GM12864 (cell line): ENCODE measurements around the gene ANKRD50.

Experiments used
- DNase-seq: peaks from one replicate; pipeline ENCODE4 v3.0.0-alpha.2; 2011; ENCODE audit warnings: low read depth
- H3K4me3 ChIP-seq: 2 replicates; pipeline ENCODE4 v1.5.1; 2011; ENCODE audit warnings: mild to moderate bottlenecking, low read depth, low read length, control low read depth
- CTCF ChIP-seq: IDR thresholded peaks from 2 replicates; pipeline ENCODE4 v1.5.1; 2011; ENCODE audit warnings: low read depth, mild to moderate bottlenecking, moderate library complexity, low read length, control low read depth, inconsistent platforms; ENCODE audit errors: missing control alignments

ANKRD50 gene

DNA sequence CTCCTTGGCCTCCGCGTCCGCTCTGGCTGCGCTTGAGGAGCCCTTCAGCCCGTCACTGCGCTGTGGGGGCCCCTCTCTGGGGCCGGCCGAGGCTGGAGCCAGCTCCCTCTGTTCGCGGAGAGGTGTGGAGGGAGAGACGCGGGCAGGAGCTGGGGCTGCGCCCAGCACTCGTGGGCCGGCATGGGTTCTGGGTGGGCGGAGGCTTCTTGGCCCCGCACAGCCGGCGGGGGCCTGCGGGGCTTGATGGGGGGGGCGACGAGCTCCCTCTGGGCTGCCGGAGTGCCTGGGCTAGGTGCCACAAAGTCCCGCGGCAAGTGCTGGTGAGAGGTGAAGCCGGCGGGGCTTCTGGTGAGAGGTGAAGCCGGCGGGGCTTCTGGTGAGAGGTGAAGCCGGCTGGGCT lies 61.9 kb downstream of the ANKRD50 start:
- H3K4me3 ChIP-seq = no peak overlapping the region
- no peak for DNase-seq
- no peak for TF ChIP-seq CTCF

- no peak for TF ChIP-seq CTCF
- no peak overlapping the region for H3K4me3 ChIP-seq
- no peak for DNase-seq
These were observed 64.9 kb downstream of the ANKRD50 start for GRCh38 chr4:124647599-124647998.

DNA sequence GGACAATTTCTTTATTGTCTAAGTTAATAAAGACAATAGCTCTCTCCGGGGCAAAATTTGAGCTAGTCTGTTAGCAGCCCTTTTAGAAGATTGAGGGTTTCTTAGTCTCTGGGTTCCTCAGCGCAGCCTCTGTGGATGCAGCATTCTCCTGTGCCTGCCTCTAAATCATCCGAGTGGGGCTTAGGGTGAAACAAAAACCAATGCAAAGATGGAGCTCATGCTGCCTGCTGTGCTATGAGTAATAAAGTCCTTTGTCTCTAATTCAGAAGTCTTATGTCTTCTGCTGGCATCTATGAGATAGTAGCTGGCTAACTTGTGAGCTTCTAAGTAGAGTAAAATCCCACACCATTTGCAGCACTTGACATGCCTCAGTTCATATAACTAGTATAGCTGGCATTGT lies 67.9 kb downstream of the ANKRD50 start:
- no peak for DNase-seq
- no peak overlapping the region for H3K4me3 ChIP-seq
- no peak for TF ChIP-seq CTCF

- DNase-seq = no peak
- H3K4me3 ChIP-seq = no peak overlapping the region
- no peak for TF ChIP-seq CTCF
These were observed 69.7 kb downstream of the ANKRD50 start for GRCh38 chr4:124642846-124643245.

GRCh38 chr4:124641715-124642381 lies 70.7 kb downstream of the ANKRD50 start:
- DNase-seq = no peak
- H3K4me3 ChIP-seq = no peak overlapping the region
- TF ChIP-seq CTCF = no peak

DNA sequence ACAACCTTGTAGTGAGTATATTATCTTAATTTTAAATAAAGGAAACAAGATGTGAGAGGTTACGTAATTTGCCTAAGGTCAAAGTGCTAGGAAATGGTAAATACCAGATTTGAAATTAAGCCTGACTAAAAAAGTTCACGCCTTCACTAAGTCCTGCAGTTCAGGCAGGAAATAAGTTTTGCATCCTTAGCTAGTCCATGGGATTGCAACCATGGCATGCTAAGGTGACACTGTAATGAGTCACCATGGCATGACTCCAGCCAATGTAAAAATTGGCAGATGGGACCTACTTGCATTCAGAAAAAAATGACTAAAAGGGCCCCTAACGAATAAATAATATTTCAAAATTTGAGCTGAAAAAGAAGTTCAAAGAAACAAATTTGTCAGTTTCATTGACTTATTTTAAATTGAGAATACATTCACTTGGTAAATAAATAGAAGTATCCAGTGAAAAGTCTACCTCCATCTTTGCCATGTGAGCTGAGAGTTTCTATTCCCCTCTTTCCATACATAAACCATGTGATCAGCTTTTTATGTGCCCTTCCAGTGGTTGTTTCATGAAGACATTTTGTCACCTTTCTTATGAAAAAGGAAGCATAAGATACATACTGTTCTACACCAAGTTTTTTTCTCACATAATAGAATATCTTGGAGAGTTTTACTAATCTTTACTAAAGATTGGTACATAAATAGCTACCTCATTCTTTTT lies 72.4 kb downstream of the ANKRD50 start:
- no peak for TF ChIP-seq CTCF
- no peak overlapping the region for H3K4me3 ChIP-seq
- DNase-seq = no peak

DNA sequence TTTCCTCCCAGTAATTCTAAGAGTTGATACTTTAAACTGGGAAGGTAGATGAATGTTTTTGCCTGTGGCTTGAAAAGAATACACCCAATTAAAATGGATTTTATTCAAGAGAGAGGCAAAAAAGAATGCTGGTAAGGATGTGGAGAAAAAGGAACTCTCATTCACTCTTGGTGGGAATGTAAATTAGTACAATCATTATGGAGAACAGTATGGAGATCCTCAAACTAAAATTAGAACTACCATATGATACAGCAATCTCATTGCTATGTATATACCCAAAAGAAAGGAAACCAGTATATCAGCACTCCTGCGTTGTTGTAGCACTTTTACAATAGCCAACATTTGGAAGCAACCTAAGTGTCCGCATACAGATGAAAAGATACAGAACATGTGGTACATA lies 75.2 kb downstream of the ANKRD50 start:
- H3K4me3 ChIP-seq = no peak overlapping the region
- no peak for TF ChIP-seq CTCF
- DNase-seq = no peak
